ENCODE data around the gene CDC6.

The CDC6 gene

GRCh38 chr17:40341808-40342503, 54.3 kb downstream of the CDC6 start:
- H3K4me3 ChIP-seq (ENCODE audit: low read depth in 1 of 2, low read length in 2 of 2) = peak overlapping the region; percentile 83 to 89
- peaks cover 40 to 48% of the 10 kb centered on the region in 2 donors for H3K4me1 ChIP-seq (ENCODE audit: control insufficient read depth in 1 of 2, insufficient read depth in 2 of 2, low read length in 2 of 2)
- no peaks in the 10 kb centered on the region for H3K36me3 ChIP-seq (ENCODE audit: control insufficient read depth in 1 of 2, insufficient read depth in 2 of 2, low read length in 2 of 2)
- no peaks in the 10 kb centered on the region for H3K9me3 ChIP-seq (ENCODE audit: control insufficient read depth in 1 of 2, low read length in 2 of 2)
- H3K9ac ChIP-seq (ENCODE audit: low read depth in 1 of 2, low read length in 2 of 2) = peak overlapping the region; percentile 90 to 97
- H3K27me3 ChIP-seq (ENCODE audit: control insufficient read depth in 1 of 2, insufficient read depth in 2 of 2, low read length in 2 of 2) = no peaks in the 10 kb centered on the region
- H3K27ac ChIP-seq (ENCODE audit: low read depth, low read length) = peak overlapping the region; percentile 94

DNA sequence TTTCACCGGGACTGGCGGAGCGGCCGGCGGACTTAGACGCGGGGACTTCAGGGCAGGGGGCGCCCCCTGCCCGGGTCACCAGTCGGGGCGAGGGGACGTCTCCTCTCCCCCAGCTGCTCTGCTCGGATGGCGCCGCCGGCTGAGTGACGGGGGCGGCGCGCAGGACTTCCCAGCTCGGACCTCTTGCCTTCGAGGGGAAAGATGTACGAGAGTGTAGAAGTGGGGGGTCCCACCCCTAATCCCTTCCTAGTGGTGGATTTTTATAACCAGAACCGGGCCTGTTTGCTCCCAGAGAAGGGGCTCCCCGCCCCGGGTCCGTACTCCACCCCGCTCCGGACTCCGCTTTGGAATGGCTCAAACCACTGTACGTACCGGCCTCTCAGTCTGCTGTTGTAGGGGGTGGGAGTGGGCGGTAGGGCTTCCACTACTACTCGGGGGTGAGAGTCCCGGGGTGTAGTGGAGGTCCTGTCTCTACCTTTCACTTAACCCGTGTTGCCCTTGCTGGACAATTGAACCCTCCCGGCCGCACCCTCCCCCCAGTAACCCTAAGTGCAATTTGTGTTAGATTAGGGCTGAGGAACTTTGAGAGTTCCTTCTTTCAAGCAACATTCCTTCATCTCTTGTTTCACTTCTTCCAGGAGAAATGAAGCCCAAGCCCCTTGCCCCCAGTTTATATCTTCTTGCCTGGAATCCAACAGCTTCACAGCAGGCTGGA, 55.0 kb downstream of the CDC6 start:
- Histone ChIP-seq H3K9ac (ENCODE audit: low read depth in 1 of 2, low read length in 2 of 2) (peak overlapping the region; percentile 76 to 97), H3K4me3 (ENCODE audit: low read depth in 1 of 2, low read length in 2 of 2) (peak overlapping the region; percentile 83 to 89), H3K9me3 (ENCODE audit: control insufficient read depth in 1 of 2, low read length in 2 of 2) (no peaks in the 10 kb centered on the region), H3K4me1 (ENCODE audit: control insufficient read depth in 1 of 2, insufficient read depth in 2 of 2, low read length in 2 of 2) (peaks cover 47 to 54% of the 10 kb centered on the region in 2 donors), H3K27ac (ENCODE audit: low read depth, low read length) (peak overlapping the region; percentile 94), H3K36me3 (ENCODE audit: control insufficient read depth in 1 of 2, insufficient read depth in 2 of 2, low read length in 2 of 2) (no peaks in the 10 kb centered on the region), H3K27me3 (ENCODE audit: control insufficient read depth in 1 of 2, insufficient read depth in 2 of 2, low read length in 2 of 2) (no peaks in the 10 kb centered on the region)

GRCh38 chr17:40343219-40344119, 55.8 kb downstream of the CDC6 start:
- Histone ChIP-seq H3K4me1 (ENCODE audit: control insufficient read depth in 1 of 2, insufficient read depth in 2 of 2, low read length in 2 of 2) (peaks cover 55 to 57% of the 10 kb centered on the region in 2 donors), H3K9me3 (ENCODE audit: control insufficient read depth in 1 of 2, low read length in 2 of 2) (no peaks in the 10 kb centered on the region), H3K36me3 (ENCODE audit: control insufficient read depth in 1 of 2, insufficient read depth in 2 of 2, low read length in 2 of 2) (peaks cover 0 to 3% of the 10 kb centered on the region in 2 donors), H3K27me3 (ENCODE audit: control insufficient read depth in 1 of 2, insufficient read depth in 2 of 2, low read length in 2 of 2) (no peaks in the 10 kb centered on the region), H3K9ac (ENCODE audit: low read depth in 1 of 2, low read length in 2 of 2) (peak overlapping the region; percentile 76 to 97), H3K27ac (ENCODE audit: low read depth, low read length) (peak overlapping the region; percentile 94), H3K4me3 (ENCODE audit: low read depth in 1 of 2, low read length in 2 of 2) (peak overlapping the region; percentile 83 to 89)

GRCh38 chr17:40344421-40345160, 56.9 kb downstream of the CDC6 start:
- H3K4me3 ChIP-seq (ENCODE audit: low read depth in 1 of 2, low read length in 2 of 2) = peak overlapping the region; percentile 83 to 89
- peak overlapping the region; percentile 94 for H3K27ac ChIP-seq (ENCODE audit: low read depth, low read length)
- no peaks in the 10 kb centered on the region for H3K27me3 ChIP-seq (ENCODE audit: control insufficient read depth in 1 of 2, insufficient read depth in 2 of 2, low read length in 2 of 2)
- H3K9me3 ChIP-seq (ENCODE audit: control insufficient read depth in 1 of 2, low read length in 2 of 2) = no peaks in the 10 kb centered on the region
- peaks cover 7 to 14% of the 10 kb centered on the region in 2 donors for H3K36me3 ChIP-seq (ENCODE audit: control insufficient read depth in 1 of 2, insufficient read depth in 2 of 2, low read length in 2 of 2)
- H3K4me1 ChIP-seq (ENCODE audit: control insufficient read depth in 1 of 2, insufficient read depth in 2 of 2, low read length in 2 of 2) = peaks cover 63 to 69% of the 10 kb centered on the region in 2 donors
- peak overlapping the region; percentile 76 to 97 for H3K9ac ChIP-seq (ENCODE audit: low read depth in 1 of 2, low read length in 2 of 2)

GRCh38 chr17:40345161-40345993, 57.7 kb downstream of the CDC6 start:
- peak overlapping the region; percentile 94 for H3K27ac ChIP-seq (ENCODE audit: low read depth, low read length)
- peak overlapping the region; percentile 83 to 89 for H3K4me3 ChIP-seq (ENCODE audit: low read depth in 1 of 2, low read length in 2 of 2)
- H3K4me1 ChIP-seq (ENCODE audit: control insufficient read depth in 1 of 2, insufficient read depth in 2 of 2, low read length in 2 of 2) = peaks cover 68 to 76% of the 10 kb centered on the region in 2 donors
- no peaks in the 10 kb centered on the region for H3K9me3 ChIP-seq (ENCODE audit: control insufficient read depth in 1 of 2, low read length in 2 of 2)
- H3K36me3 ChIP-seq (ENCODE audit: control insufficient read depth in 1 of 2, insufficient read depth in 2 of 2, low read length in 2 of 2) = peaks cover 14 to 21% of the 10 kb centered on the region in 2 donors
- H3K27me3 ChIP-seq (ENCODE audit: control insufficient read depth in 1 of 2, insufficient read depth in 2 of 2, low read length in 2 of 2) = no peaks in the 10 kb centered on the region
- H3K9ac ChIP-seq (ENCODE audit: low read depth in 1 of 2, low read length in 2 of 2) = peak overlapping the region; percentile 76 to 97

DNA sequence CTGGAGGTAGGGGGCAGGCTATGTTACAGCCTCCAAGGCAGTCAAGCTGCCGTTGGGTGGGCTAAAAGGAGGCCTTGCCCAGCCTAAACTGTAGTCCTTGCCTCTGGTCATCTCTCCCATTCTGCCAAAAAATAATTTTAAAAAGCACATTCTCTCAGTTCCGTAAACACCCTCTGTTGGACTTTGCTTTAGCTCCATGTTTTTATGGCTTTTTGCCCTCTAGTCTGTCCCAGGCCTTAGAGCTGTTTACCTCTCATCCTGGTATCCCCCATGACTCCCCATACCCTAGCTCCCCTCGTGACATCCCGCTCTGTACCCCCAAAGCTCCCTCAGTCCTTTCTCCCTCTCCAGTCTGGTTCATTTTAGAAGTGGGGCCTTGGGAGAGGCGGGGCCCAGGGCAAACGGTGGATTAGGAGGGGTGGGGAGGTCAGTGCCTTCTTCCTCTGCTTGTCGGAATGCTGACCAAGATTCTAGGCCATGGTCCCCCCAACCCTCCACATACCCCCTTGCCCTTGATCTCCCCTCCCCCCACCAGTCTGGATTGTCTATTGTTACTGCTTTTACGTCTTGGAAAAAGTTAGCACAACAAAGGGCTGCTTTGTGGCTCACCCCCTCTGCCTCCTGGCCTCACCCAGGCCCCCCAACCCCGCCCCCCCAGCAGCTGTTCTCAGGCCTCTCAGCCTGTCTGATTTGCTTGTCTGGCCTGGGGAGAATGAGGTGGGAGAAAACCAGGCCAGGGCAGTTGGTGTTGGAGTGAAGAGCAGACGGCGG, 58.5 kb downstream of the CDC6 start:
- Histone ChIP-seq H3K36me3 (ENCODE audit: control insufficient read depth in 1 of 2, insufficient read depth in 2 of 2, low read length in 2 of 2) (peaks cover 14 to 26% of the 10 kb centered on the region in 2 donors), H3K27ac (ENCODE audit: low read depth, low read length) (peak overlapping the region; percentile 94), H3K9me3 (ENCODE audit: control insufficient read depth in 1 of 2, low read length in 2 of 2) (no peaks in the 10 kb centered on the region), H3K9ac (ENCODE audit: low read depth in 1 of 2, low read length in 2 of 2) (peak overlapping the region; percentile 76 to 97), H3K27me3 (ENCODE audit: control insufficient read depth in 1 of 2, insufficient read depth in 2 of 2, low read length in 2 of 2) (no peaks in the 10 kb centered on the region), H3K4me3 (ENCODE audit: low read depth in 1 of 2, low read length in 2 of 2) (peak overlapping the region; percentile 83 to 89), H3K4me1 (ENCODE audit: control insufficient read depth in 1 of 2, insufficient read depth in 2 of 2, low read length in 2 of 2) (peaks cover 67 to 73% of the 10 kb centered on the region in 2 donors)

DNA sequence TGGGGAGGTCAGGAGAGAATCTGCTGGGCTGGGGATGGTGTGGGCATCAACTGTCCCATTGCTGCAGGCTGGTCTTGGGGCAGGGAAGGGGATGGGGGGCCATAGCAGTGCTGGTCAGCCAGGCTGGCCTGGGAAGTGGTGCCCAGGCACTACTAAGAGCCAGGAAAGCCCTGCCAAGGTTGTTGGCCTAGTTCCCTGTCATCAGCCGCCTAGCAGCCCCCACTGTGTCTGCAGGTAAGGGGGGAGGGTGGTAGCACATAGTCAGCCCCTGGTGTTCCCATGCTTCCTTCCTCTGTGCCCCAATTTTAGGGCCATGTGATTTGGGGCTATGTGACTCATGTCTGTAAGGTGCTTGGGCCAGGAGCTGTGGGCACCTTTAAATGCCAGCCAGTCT, 59.1 kb downstream of the CDC6 start:
- peak overlapping the region; percentile 55 to 71 for H3K4me3 ChIP-seq (ENCODE audit: low read depth in 1 of 2, low read length in 2 of 2)

GRCh38 chr17:40347319-40348135, 59.8 kb downstream of the CDC6 start:
- Histone ChIP-seq H3K4me3 (ENCODE audit: low read depth in 1 of 2, low read length in 2 of 2) (peak overlapping the region; percentile 55 to 71), H3K9ac (ENCODE audit: low read depth in 1 of 2, low read length in 2 of 2) (peak overlapping the region; percentile 76 to 97)

More for the DNA sequence above, 59.1 kb downstream of the CDC6 start:
- peaks cover 14 to 31% of the 10 kb centered on the region in 2 donors for H3K36me3 ChIP-seq (ENCODE audit: control insufficient read depth in 1 of 2, insufficient read depth in 2 of 2, low read length in 2 of 2)
- H3K27ac ChIP-seq (ENCODE audit: low read depth, low read length) = peak overlapping the region; percentile 94
- H3K9ac ChIP-seq (ENCODE audit: low read depth in 1 of 2, low read length in 2 of 2) = peak overlapping the region; percentile 76 to 97
- no peaks in the 10 kb centered on the region for H3K27me3 ChIP-seq (ENCODE audit: control insufficient read depth in 1 of 2, insufficient read depth in 2 of 2, low read length in 2 of 2)
- peaks cover 73 to 79% of the 10 kb centered on the region in 2 donors for H3K4me1 ChIP-seq (ENCODE audit: control insufficient read depth in 1 of 2, insufficient read depth in 2 of 2, low read length in 2 of 2)
- H3K9me3 ChIP-seq (ENCODE audit: control insufficient read depth in 1 of 2, low read length in 2 of 2) = no peaks in the 10 kb centered on the region

More at GRCh38 chr17:40347319-40348135, 59.8 kb downstream of the CDC6 start:
- Histone ChIP-seq H3K36me3 (ENCODE audit: control insufficient read depth in 1 of 2, insufficient read depth in 2 of 2, low read length in 2 of 2) (peaks cover 18 to 39% of the 10 kb centered on the region in 2 donors), H3K9me3 (ENCODE audit: control insufficient read depth in 1 of 2, low read length in 2 of 2) (no peaks in the 10 kb centered on the region), H3K27ac (ENCODE audit: low read depth, low read length) (no peak overlapping the region), H3K4me1 (ENCODE audit: control insufficient read depth in 1 of 2, insufficient read depth in 2 of 2, low read length in 2 of 2) (peaks cover 80 to 87% of the 10 kb centered on the region in 2 donors), H3K27me3 (ENCODE audit: control insufficient read depth in 1 of 2, insufficient read depth in 2 of 2, low read length in 2 of 2) (no peaks in the 10 kb centered on the region)

Data from duodenal mucosa (tissue), 2 donors.